WTC11 (cell line): ENCODE data around the gene OSBPL9.

ENCODE experiments used
- ATF3 ChIP-seq: sonication (generic); formaldehyde crosslinking; conservative IDR thresholded peaks from 2 replicates; pipeline ENCODE4 v1.8.1; 2022; ENCODE audit warnings: mild to moderate bottlenecking, missing genetic modification reagents
- E2F5 ChIP-seq: sonication (generic); formaldehyde crosslinking; IDR thresholded peaks from 2 replicates; pipeline ENCODE4 v1.8.1; 2022; ENCODE audit warnings: mild to moderate bottlenecking, moderate library complexity, missing genetic modification reagents
- ELF4 ChIP-seq: sonication (generic); formaldehyde crosslinking; IDR thresholded peaks from 2 replicates; pipeline ENCODE4 v1.8.1; 2022; ENCODE audit warnings: low read depth, mild to moderate bottlenecking, moderate library complexity, missing genetic modification reagents
- ESRRA ChIP-seq: sonication (generic); formaldehyde crosslinking; IDR thresholded peaks from 2 replicates; pipeline ENCODE4 v1.8.1; 2022; ENCODE audit warnings: mild to moderate bottlenecking, missing genetic modification reagents, borderline replicate concordance
- FOXK1 ChIP-seq: sonication (generic); formaldehyde crosslinking; IDR thresholded peaks from 2 replicates; pipeline ENCODE4 v1.8.0; 2022; ENCODE audit warnings: mild to moderate bottlenecking, moderate library complexity, missing genetic modification reagents
- FOXP1 ChIP-seq: sonication (generic); formaldehyde crosslinking; IDR thresholded peaks from 2 replicates; pipeline ENCODE4 v1.8.0; 2022; ENCODE audit warnings: missing genetic modification reagents, mild to moderate bottlenecking, moderate library complexity, borderline replicate concordance
- GABPB1 ChIP-seq: sonication (generic); formaldehyde crosslinking; IDR thresholded peaks from 2 replicates; pipeline ENCODE4 v1.8.1; 2023; ENCODE audit warnings: mild to moderate bottlenecking, missing genetic modification reagents
- NFE2L1 ChIP-seq: sonication (generic); formaldehyde crosslinking; IDR thresholded peaks from 2 replicates; pipeline ENCODE4 v1.8.1; 2023; ENCODE audit warnings: missing genetic modification reagents
- PREB ChIP-seq: sonication (generic); formaldehyde crosslinking; IDR thresholded peaks from 2 replicates; pipeline ENCODE4 v1.8.1; 2022; ENCODE audit warnings: mild to moderate bottlenecking, missing genetic modification reagents, moderate library complexity, borderline replicate concordance
- RELA ChIP-seq: sonication (generic); formaldehyde crosslinking; IDR thresholded peaks from 2 replicates; pipeline ENCODE4 v1.8.1; 2022; ENCODE audit warnings: missing genetic modification reagents, mild to moderate bottlenecking, borderline replicate concordance
- SP1 ChIP-seq: sonication (generic); formaldehyde crosslinking; conservative IDR thresholded peaks from 2 replicates; pipeline ENCODE4 v1.8.1; 2022; ENCODE audit warnings: missing genetic modification reagents
- ZBTB43 ChIP-seq: sonication (generic); formaldehyde crosslinking; IDR thresholded peaks from 2 replicates; pipeline ENCODE4 v1.8.1; 2023; ENCODE audit warnings: mild to moderate bottlenecking, missing genetic modification reagents
- TF ChIP-seq, protein P1 (sequence below): fragments of 200-600 bp; IDR thresholded peaks from 2 replicates; pipeline ENCODE4 v1.8.0; 2022; ENCODE audit warnings: antibody characterized with exemption

GRCh38 chr1:51652599-51652998 is 35.7 kb downstream of the OSBPL9 start:
- no peak for TF ChIP-seq ELF4 (CRISPR knock-in tag)
- no peak for TF ChIP-seq RELA (CRISPR knock-in tag)
- TF ChIP-seq ATF3 = no peak
- TF ChIP-seq, protein P1, sequence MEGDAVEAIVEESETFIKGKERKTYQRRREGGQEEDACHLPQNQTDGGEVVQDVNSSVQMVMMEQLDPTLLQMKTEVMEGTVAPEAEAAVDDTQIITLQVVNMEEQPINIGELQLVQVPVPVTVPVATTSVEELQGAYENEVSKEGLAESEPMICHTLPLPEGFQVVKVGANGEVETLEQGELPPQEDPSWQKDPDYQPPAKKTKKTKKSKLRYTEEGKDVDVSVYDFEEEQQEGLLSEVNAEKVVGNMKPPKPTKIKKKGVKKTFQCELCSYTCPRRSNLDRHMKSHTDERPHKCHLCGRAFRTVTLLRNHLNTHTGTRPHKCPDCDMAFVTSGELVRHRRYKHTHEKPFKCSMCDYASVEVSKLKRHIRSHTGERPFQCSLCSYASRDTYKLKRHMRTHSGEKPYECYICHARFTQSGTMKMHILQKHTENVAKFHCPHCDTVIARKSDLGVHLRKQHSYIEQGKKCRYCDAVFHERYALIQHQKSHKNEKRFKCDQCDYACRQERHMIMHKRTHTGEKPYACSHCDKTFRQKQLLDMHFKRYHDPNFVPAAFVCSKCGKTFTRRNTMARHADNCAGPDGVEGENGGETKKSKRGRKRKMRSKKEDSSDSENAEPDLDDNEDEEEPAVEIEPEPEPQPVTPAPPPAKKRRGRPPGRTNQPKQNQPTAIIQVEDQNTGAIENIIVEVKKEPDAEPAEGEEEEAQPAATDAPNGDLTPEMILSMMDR = no peak
- no peak for TF ChIP-seq ZBTB43 (CRISPR knock-in tag)
- no peak for TF ChIP-seq NFE2L1
- TF ChIP-seq GABPB1 (CRISPR knock-in tag) = no peak
- TF ChIP-seq FOXK1 (CRISPR knock-in tag) = no peak
- TF ChIP-seq FOXP1 (CRISPR knock-in tag) = no peak
- no peak for TF ChIP-seq ESRRA (CRISPR knock-in tag)
- TF ChIP-seq E2F5 = no peak
- TF ChIP-seq SP1 = no peak
- no peak for TF ChIP-seq PREB (CRISPR knock-in tag)
